ENCODE results near the gene SIPA1L3. TPM values are rescaled to one million over a fixed set of nuclear protein-coding genes. Genes with fewer than 3 reads are reported as not detected.

SIPA1L3 gene
- polyA plus RNA-seq, 6 donors from 2014 or later = 9.2 to 43.0 (median 19.5) TPM

GRCh38 chr19:38253788-38254187 lies 346.8 kb downstream of the SIPA1L3 start:
- Mint-ChIP-seq H3K36me3 (peaks cover 0 to 16% of the 10 kb centered on the region in 2 donors), H3K4me1 (peaks cover 46 to 61% (median 53%) of the 10 kb centered on the region in 3 donors), H3K27ac (peak overlapping the region in 5 of 6 donors; percentile 3 to 94 (median 73)), H3K4me3 (peak overlapping the region; percentile 64 to 90 (median 85)), H3K9me3 (no peaks in the 10 kb centered on the region), H3K27me3 (no peaks in the 10 kb centered on the region)
- ATAC-seq (ENCODE audit: low read depth in 2 of 2) (no peak), DNase-seq (no peak)

- ATAC-seq (ENCODE audit: low read depth in 2 of 2) = peak; percentile 39 to 54
- H3K27me3 Mint-ChIP-seq = peaks cover 0 to 4% (median 0%) of the 10 kb centered on the region in 3 donors
- H3K36me3 Mint-ChIP-seq = peaks cover 0 to 13% of the 10 kb centered on the region in 2 donors
- H3K9me3 Mint-ChIP-seq = no peaks in the 10 kb centered on the region
- peak overlapping the region in 5 of 6 donors; percentile 60 to 93 (median 79) for H3K27ac Mint-ChIP-seq
- peak; percentile 21 for DNase-seq
- peak overlapping the region; percentile 66 to 90 (median 87) for H3K4me3 Mint-ChIP-seq
- H3K4me1 Mint-ChIP-seq = peaks cover 43 to 60% (median 53%) of the 10 kb centered on the region in 3 donors
These were observed 348.5 kb downstream of the SIPA1L3 start for GRCh38 chr19:38255383-38256014.

Other genes starting within 250 kb of the SIPA1L3 start
- 1 to 10 TPM; 4.2 to 9.9 (median 6.6) TPM for gene ZNF607, start 187.4 kb upstream of the SIPA1L3 start, polyA plus RNA-seq (ENCODE audit: low read depth in 6 of 6)
- 10 to 100 TPM in 4 of 6 donors, 1 to 10 TPM in 2; 4.3 to 17.0 (median 14.8) TPM for gene ZNF573, start 127.6 kb upstream of the SIPA1L3 start, polyA plus RNA-seq (ENCODE audit: low read depth in 6 of 6)
- under 1 TPM in 1 of 6 donors, not detected in 5; 0.03 TPM for gene WDR87, start 614 bp upstream of the SIPA1L3 start, polyA plus RNA-seq (ENCODE audit: low read depth in 6 of 6)

All from naive B cell (primary cell).